ENCODE measurements around the gene TET2. TPM values are rescaled to one million over a fixed set of nuclear protein-coding genes. Genes with fewer than 3 reads are reported as not detected.

Gene TET2
- total RNA-seq, 2 donors from 2014 or later, result 20.0 to 30.1 TPM

GRCh38 chr4:105130945-105131344, 15.7 kb upstream of the TET2 start:
- no peaks in the 10 kb centered on the region for H3K4me1 ChIP-seq
- no peak for TF ChIP-seq CTCF (IDR thresholded peaks at IDR 0.05)
- H3K9ac ChIP-seq (ENCODE audit: low read depth in 2 of 2, low read length in 2 of 2), result no peak overlapping the region
- H3K27ac ChIP-seq, result no peak overlapping the region
- H3K9me3 ChIP-seq, result no peaks in the 10 kb centered on the region
- H3K27me3 ChIP-seq, result no peaks in the 10 kb centered on the region
- no peak for DNase-seq
- no peaks in the 10 kb centered on the region for H3K36me3 ChIP-seq
- intact Hi-C loops (cut with DNase I), result no loop called here
- H3K4me3 ChIP-seq, result no peak overlapping the region

GRCh38 chr4:105133976-105134375, 12.7 kb upstream of the TET2 start:
- no peak for DNase-seq
- Histone ChIP-seq H3K4me3 (no peak overlapping the region), H3K4me1 (no peaks in the 10 kb centered on the region), H3K9me3 (no peaks in the 10 kb centered on the region), H3K27me3 (no peaks in the 10 kb centered on the region), H3K36me3 (no peaks in the 10 kb centered on the region), H3K27ac (no peak overlapping the region), H3K9ac (ENCODE audit: low read depth in 2 of 2, low read length in 2 of 2) (no peak overlapping the region)
- intact Hi-C loops (cut with DNase I), result no loop called here
- no peak for TF ChIP-seq CTCF (IDR thresholded peaks at IDR 0.05)

GRCh38 chr4:105135785-105136184, 10.9 kb upstream of the TET2 start:
- no peak overlapping the region for H3K4me3 ChIP-seq
- H3K4me1 ChIP-seq, result no peaks in the 10 kb centered on the region
- no peak overlapping the region for H3K9ac ChIP-seq (ENCODE audit: low read depth in 2 of 2, low read length in 2 of 2)
- H3K27ac ChIP-seq, result no peak overlapping the region
- DNase-seq, result no peak
- intact Hi-C loops (cut with DNase I), result no loop called here
- H3K36me3 ChIP-seq, result no peaks in the 10 kb centered on the region
- H3K9me3 ChIP-seq, result no peaks in the 10 kb centered on the region
- TF ChIP-seq CTCF (IDR thresholded peaks at IDR 0.05), result no peak
- H3K27me3 ChIP-seq, result no peaks in the 10 kb centered on the region

- H3K9ac ChIP-seq (ENCODE audit: low read depth in 2 of 2, low read length in 2 of 2), result no peak overlapping the region
- DNase-seq, result no peak
- no peaks in the 10 kb centered on the region for H3K27me3 ChIP-seq
- intact Hi-C loops (cut with DNase I), result no loop called here
- no peaks in the 10 kb centered on the region for H3K4me1 ChIP-seq
- no peaks in the 10 kb centered on the region for H3K36me3 ChIP-seq
- no peak for TF ChIP-seq CTCF (IDR thresholded peaks at IDR 0.05)
- H3K9me3 ChIP-seq, result no peaks in the 10 kb centered on the region
- no peak overlapping the region for H3K4me3 ChIP-seq
- no peak overlapping the region for H3K27ac ChIP-seq
Measured at GRCh38 chr4:105137121-105137875, 9.4 kb upstream of the TET2 start.

GRCh38 chr4:105139646-105140045, 7.0 kb upstream of the TET2 start:
- intact Hi-C loops (cut with DNase I), result loop anchor here (10.0 kb wide), 1 partner anchor 575 kb away; no protein-coding TSS in a partner anchor
- no peaks in the 10 kb centered on the region for H3K4me1 ChIP-seq
- no peak for DNase-seq
- TF ChIP-seq CTCF (IDR thresholded peaks at IDR 0.05), result no peak
- no peaks in the 10 kb centered on the region for H3K27me3 ChIP-seq
- H3K27ac ChIP-seq, result no peak overlapping the region
- H3K9me3 ChIP-seq, result no peaks in the 10 kb centered on the region
- H3K9ac ChIP-seq (ENCODE audit: low read depth in 2 of 2, low read length in 2 of 2), result no peak overlapping the region
- no peak overlapping the region for H3K4me3 ChIP-seq
- H3K36me3 ChIP-seq, result no peaks in the 10 kb centered on the region

All from colonic mucosa (tissue), 4 donors.